ENCODE data around the gene ARHGEF10L. TPM values are rescaled to one million over a fixed set of nuclear protein-coding genes. Genes with fewer than 3 reads are reported as not detected.

Gene ARHGEF10L
- total RNA-seq, 1 donor from 2014 or later: 75.6 TPM

DNA sequence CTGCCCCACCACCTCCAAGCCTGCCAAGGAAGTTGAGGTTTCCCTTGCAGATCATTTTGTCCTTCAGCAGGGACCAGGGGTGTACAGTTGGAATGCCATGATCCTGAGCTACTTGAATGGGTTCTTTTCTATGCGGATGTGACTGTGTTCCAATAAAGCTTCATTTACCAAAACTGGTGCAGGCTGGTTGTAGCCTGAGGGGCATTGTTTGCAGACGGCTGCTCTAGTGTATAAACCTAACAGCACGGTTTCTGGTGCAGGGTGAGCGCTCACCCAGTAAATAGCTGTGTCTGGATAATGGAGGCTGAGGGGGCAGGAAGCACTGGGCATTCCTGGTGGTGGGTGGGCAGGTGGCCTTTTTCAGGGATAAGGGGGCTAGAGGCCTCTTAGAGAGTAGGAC, 142.9 kb downstream of the ARHGEF10L start:
- Histone ChIP-seq H3K4me3 (no peak overlapping the region), H3K27ac (no peak overlapping the region), H3K9me3 (no peaks in the 10 kb centered on the region), H3K36me3 (peaks cover 0 to 1% of the 10 kb centered on the region in 2 donors), H3K4me1 (no peaks in the 10 kb centered on the region), H3K27me3 (no peaks in the 10 kb centered on the region)
- intact Hi-C loops (cut with DNase I): no loop called here
- TF ChIP-seq, protein P1, sequence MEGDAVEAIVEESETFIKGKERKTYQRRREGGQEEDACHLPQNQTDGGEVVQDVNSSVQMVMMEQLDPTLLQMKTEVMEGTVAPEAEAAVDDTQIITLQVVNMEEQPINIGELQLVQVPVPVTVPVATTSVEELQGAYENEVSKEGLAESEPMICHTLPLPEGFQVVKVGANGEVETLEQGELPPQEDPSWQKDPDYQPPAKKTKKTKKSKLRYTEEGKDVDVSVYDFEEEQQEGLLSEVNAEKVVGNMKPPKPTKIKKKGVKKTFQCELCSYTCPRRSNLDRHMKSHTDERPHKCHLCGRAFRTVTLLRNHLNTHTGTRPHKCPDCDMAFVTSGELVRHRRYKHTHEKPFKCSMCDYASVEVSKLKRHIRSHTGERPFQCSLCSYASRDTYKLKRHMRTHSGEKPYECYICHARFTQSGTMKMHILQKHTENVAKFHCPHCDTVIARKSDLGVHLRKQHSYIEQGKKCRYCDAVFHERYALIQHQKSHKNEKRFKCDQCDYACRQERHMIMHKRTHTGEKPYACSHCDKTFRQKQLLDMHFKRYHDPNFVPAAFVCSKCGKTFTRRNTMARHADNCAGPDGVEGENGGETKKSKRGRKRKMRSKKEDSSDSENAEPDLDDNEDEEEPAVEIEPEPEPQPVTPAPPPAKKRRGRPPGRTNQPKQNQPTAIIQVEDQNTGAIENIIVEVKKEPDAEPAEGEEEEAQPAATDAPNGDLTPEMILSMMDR (IDR thresholded peaks at IDR 0.05): no peak
- TF ChIP-seq POLR2A (IDR thresholded peaks at IDR 0.05): no peak
- DNase-seq (ENCODE audit: extremely low spot score in 2 of 2): no peak

- TF ChIP-seq POLR2AphosphoS5 (IDR thresholded peaks at IDR 0.05; ENCODE audit: insufficient read depth in 1 of 2, low read depth in 1 of 2) (no peak), POLR2A (IDR thresholded peaks at IDR 0.05) (no peak)
- TF ChIP-seq, protein P1 (IDR thresholded peaks at IDR 0.05): no peak
- no peak for DNase-seq (ENCODE audit: extremely low spot score in 2 of 2)
- intact Hi-C loops (cut with DNase I): no loop called here
- Histone ChIP-seq H3K4me1 (no peaks in the 10 kb centered on the region), H3K27ac (no peak overlapping the region), H3K9me3 (no peaks in the 10 kb centered on the region), H3K27me3 (no peaks in the 10 kb centered on the region), H3K36me3 (peaks cover 0 to 13% of the 10 kb centered on the region in 2 donors), H3K4me3 (no peak overlapping the region)
Measured at GRCh38 chr1:17683598-17683997, 144.1 kb downstream of the ARHGEF10L start.

DNA sequence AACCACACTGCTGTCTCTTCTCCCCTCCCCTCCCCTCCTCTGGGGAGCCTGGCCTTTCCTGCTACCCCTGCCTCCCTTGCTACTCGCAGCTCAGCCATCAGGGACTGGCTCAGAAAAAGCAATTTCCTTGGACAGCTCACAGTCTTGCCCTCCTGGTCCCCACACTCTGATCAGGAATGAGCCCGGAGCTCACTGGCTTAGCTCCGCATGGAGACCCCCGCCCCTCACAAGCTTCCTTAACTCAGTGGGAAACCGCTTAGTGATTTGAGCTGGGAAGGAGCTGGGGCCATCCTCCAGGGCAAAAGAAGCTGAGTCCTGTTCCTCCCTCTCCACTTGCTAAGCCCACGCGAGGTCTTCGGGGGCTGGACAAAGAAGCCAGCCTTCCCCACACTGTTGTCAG, 145.3 kb downstream of the ARHGEF10L start:
- no peaks in the 10 kb centered on the region for H3K27me3 ChIP-seq
- DNase-seq (ENCODE audit: extremely low spot score in 2 of 2): no peak
- no peak overlapping the region for H3K4me3 ChIP-seq
- intact Hi-C loops (cut with DNase I): no loop called here
- peaks cover 0 to 15% of the 10 kb centered on the region in 2 donors for H3K36me3 ChIP-seq
- TF ChIP-seq POLR2A (IDR thresholded peaks at IDR 0.05) (no peak), POLR2AphosphoS5 (IDR thresholded peaks at IDR 0.05; ENCODE audit: insufficient read depth in 1 of 2, low read depth in 1 of 2) (no peak)
- TF ChIP-seq, protein P1 (IDR thresholded peaks at IDR 0.05): no peak
- H3K4me1 ChIP-seq: no peaks in the 10 kb centered on the region
- no peak overlapping the region for H3K27ac ChIP-seq
- H3K9me3 ChIP-seq: no peaks in the 10 kb centered on the region

GRCh38 chr1:17686258-17686657, 146.8 kb downstream of the ARHGEF10L start:
- TF ChIP-seq POLR2A (IDR thresholded peaks at IDR 0.05) (no peak), POLR2AphosphoS5 (IDR thresholded peaks at IDR 0.05; ENCODE audit: insufficient read depth in 1 of 2, low read depth in 1 of 2) (no peak)
- TF ChIP-seq, protein P1 (IDR thresholded peaks at IDR 0.05): no peak
- H3K27me3 ChIP-seq: no peaks in the 10 kb centered on the region
- no peak for DNase-seq (ENCODE audit: extremely low spot score in 2 of 2)
- no peak overlapping the region for H3K27ac ChIP-seq
- H3K36me3 ChIP-seq: peaks cover 0 to 24% of the 10 kb centered on the region in 2 donors
- H3K4me3 ChIP-seq: no peak overlapping the region
- intact Hi-C loops (cut with DNase I): no loop called here
- H3K9me3 ChIP-seq: no peaks in the 10 kb centered on the region
- H3K4me1 ChIP-seq: no peaks in the 10 kb centered on the region

GRCh38 chr1:17687145-17687544, 147.6 kb downstream of the ARHGEF10L start:
- H3K4me3 ChIP-seq: no peak overlapping the region
- no peak for TF ChIP-seq POLR2A (IDR thresholded peaks at IDR 0.05)
- TF ChIP-seq POLR2AphosphoS5 (IDR thresholded peaks at IDR 0.05; ENCODE audit: insufficient read depth in 1 of 2, low read depth in 1 of 2): no peak
- TF ChIP-seq, protein P1 (IDR thresholded peaks at IDR 0.05): no peak
- no peak overlapping the region for H3K27ac ChIP-seq
- no peaks in the 10 kb centered on the region for H3K4me1 ChIP-seq
- H3K9me3 ChIP-seq: no peaks in the 10 kb centered on the region
- H3K36me3 ChIP-seq: peaks cover 0 to 24% of the 10 kb centered on the region in 2 donors
- no peak for DNase-seq (ENCODE audit: extremely low spot score in 2 of 2)
- intact Hi-C loops (cut with DNase I): no loop called here
- H3K27me3 ChIP-seq: no peaks in the 10 kb centered on the region

Measured in vagina (tissue), 2 donors.